HCT116 (cell line): Measurements from ENCODE around the gene MVK. TPM values are rescaled to one million over a fixed set of nuclear protein-coding genes. Genes with fewer than 3 reads are reported as not detected.

Source experiments
- ATAC-seq: fragments of 200-7000 bp; cut with Tn5 transposase; 2 replicates; pipeline ENCODE4 v1.9.1; 2020; ENCODE audit warnings: mild to moderate bottlenecking, moderate library complexity
- BruUV-seq: library from RNA; stranded (reverse); fragments of 400-500 nt; replicated peaks from 2 replicates; lab custom pipeline; 2021; lab: Mats Ljungman, UMichigan
- CTCF ChIA-PET: fragments of 300-600 bp; sonication (Branson Sonifier 250); formaldehyde crosslinking; loops from one replicate; lab custom pipeline; 2021; ENCODE audit warnings: antibody characterized with exemption; lab: Charles Lee
- POLR2A ChIA-PET: fragments of 300-600, 350-600 bp; sonication (Branson Sonifier 250); formaldehyde crosslinking; loops from one replicate; lab custom pipeline; 2021; ENCODE audit warnings: antibody characterized with exemption; lab: Charles Lee
- RAD21 ChIA-PET, 2 experiments: fragments of 300-600 bp; sonication (Branson Sonifier 250); formaldehyde crosslinking; loops; one replicate each; lab custom pipeline; 2023; ENCODE audit warnings: low total read pairs in 2 of 2; ENCODE audit not compliant: uncharacterized antibody in 2 of 2, unreplicated experiment in 2 of 2, low non-redundant PET in 1 of 2; lab: Charles Lee
- DNase-seq: peaks from one replicate; pipeline ENCODE4 v3.0.0-alpha.2; 2010; ENCODE audit warnings: low read depth, low spot score
- H2AFZ ChIP-seq: fragments of 200-600 bp; shearing (Covaris generic), sonication (generic); 2 replicates; pipeline ENCODE4 v1.6.1; 2017; ENCODE audit warnings: low read depth, mixed run types, mixed read lengths, antibody characterized with exemption, low read length; ENCODE audit not compliant: poor library complexity, severe bottlenecking
- H3K27ac ChIP-seq: 2 replicates; pipeline ENCODE4 v1.5.1; 2012; ENCODE audit warnings: low read depth, low read length
- H3K27me3 ChIP-seq: fragments of 200-600 bp; sonication (generic); 2 replicates; pipeline ENCODE4 v1.6.1; 2016; ENCODE audit warnings: mixed run types, low read length, mixed read lengths; ENCODE audit not compliant: insufficient read depth
- H3K36me3 ChIP-seq, 2 experiments: fragments of 200-500 bp in 1 of 2; fragments of 200-600 bp in 1 of 2; sonication (Bioruptor generic) in 1 of 2; sonication (generic) in 1 of 2; 2 replicates each; pipeline versions ENCODE4 v1.5.1 to v1.6.1; 2014 to 2016; ENCODE audit warnings: low read length in 2 of 2, inconsistent platforms in 1 of 2, mixed read lengths in 1 of 2, mixed run types in 1 of 2; ENCODE audit not compliant: insufficient read depth in 2 of 2, control insufficient read depth in 1 of 2
- H3K4me1 ChIP-seq, 2 experiments: fragments of 200-600 bp in 1 of 2; sonication (generic) in 1 of 2; 2 replicates each; pipeline versions ENCODE4 v1.5.1 to v1.6.1; 2012 to 2017; ENCODE audit warnings: low read length in 2 of 2, inconsistent platforms in 1 of 2, mild to moderate bottlenecking in 1 of 2, mixed read lengths in 1 of 2, mixed run types in 1 of 2, moderate library complexity in 1 of 2; ENCODE audit not compliant: insufficient read depth in 2 of 2, control insufficient read depth in 1 of 2
- H3K4me2 ChIP-seq: fragments of 200-600 bp; sonication (generic); 2 replicates; pipeline ENCODE4 v1.6.1; 2017; ENCODE audit warnings: mixed run types, low read length, mixed read lengths
- H3K4me3 ChIP-seq, 2 experiments: fragments of 200-600 bp in 1 of 2; sonication (generic) in 1 of 2; replicated peaks in 1 of 2; 2 replicates each; pipeline ENCODE4 v1.5.1; 2011 to 2016; ENCODE audit warnings: low read length in 2 of 2, control low read depth in 1 of 2, low read depth in 1 of 2, mild to moderate bottlenecking in 1 of 2, mixed read lengths in 1 of 2, mixed run types in 1 of 2
- H3K79me2 ChIP-seq: fragments of 200-600 bp; sonication (generic); 2 replicates; pipeline ENCODE4 v1.6.1; 2017; ENCODE audit warnings: mild to moderate bottlenecking, mixed run types, low read length, moderate library complexity, mixed read lengths; ENCODE audit not compliant: insufficient read depth
- H3K9ac ChIP-seq: fragments of 200-600 bp; sonication (generic); 2 replicates; pipeline ENCODE4 v1.6.1; 2016; ENCODE audit warnings: low read length, mixed read lengths
- H3K9me2 ChIP-seq: fragments of 200-600 bp; sonication (generic), shearing (Covaris generic); 2 replicates; pipeline ENCODE4 v1.6.1; 2017; ENCODE audit warnings: mixed run types, mild to moderate bottlenecking, moderate library complexity; ENCODE audit not compliant: insufficient read depth
- H3K9me3 ChIP-seq, 2 experiments: fragments of 200-500 bp in 1 of 2; fragments of 200-600 bp in 1 of 2; sonication (Bioruptor generic) in 1 of 2; sonication (generic) in 1 of 2; 2 replicates each; pipeline ENCODE4 v1.6.1; 2014 to 2017; ENCODE audit warnings: low read length in 2 of 2, mixed read lengths in 2 of 2, inconsistent platforms in 1 of 2, low read depth in 1 of 2, mild to moderate bottlenecking in 1 of 2, mixed run types in 1 of 2, moderate library complexity in 1 of 2; ENCODE audit not compliant: control insufficient read depth in 1 of 2, insufficient read depth in 1 of 2
- H4K20me1 ChIP-seq: fragments of 200-600 bp; sonication (generic), shearing (Covaris generic); 2 replicates; pipeline ENCODE4 v1.6.1; 2017; ENCODE audit warnings: mixed run types, mild to moderate bottlenecking, moderate library complexity; ENCODE audit not compliant: insufficient read depth
- ATF3 ChIP-seq: IDR thresholded peaks from 2 replicates; pipeline ENCODE4 v1.6.1; 2012
- CBX3 ChIP-seq: IDR thresholded peaks from 2 replicates; pipeline ENCODE4 v1.6.1; 2012; ENCODE audit warnings: low read depth
- CEBPB ChIP-seq: IDR thresholded peaks from 2 replicates; pipeline ENCODE4 v1.6.1; 2012; ENCODE audit warnings: low read depth
- EGR1 ChIP-seq: IDR thresholded peaks from 2 replicates; pipeline ENCODE4 v1.6.1; 2012; ENCODE audit warnings: low read depth
- FOSL1 ChIP-seq: IDR thresholded peaks from 2 replicates; pipeline ENCODE4 v1.6.1; 2012; ENCODE audit warnings: low read depth
- JUND ChIP-seq: IDR thresholded peaks from 2 replicates; pipeline ENCODE4 v1.6.1; 2012
- MAX ChIP-seq: IDR thresholded peaks from 2 replicates; pipeline ENCODE4 v1.6.1; 2012
- POLR2AphosphoS5 ChIP-seq: IDR thresholded peaks from 2 replicates; pipeline ENCODE4 v1.6.1; 2011; ENCODE audit warnings: mild to moderate bottlenecking, low read depth, low read length, moderate library complexity
- REST ChIP-seq: IDR thresholded peaks from 2 replicates; pipeline ENCODE4 v1.6.1; 2012; ENCODE audit warnings: low read depth
- SP1 ChIP-seq: IDR thresholded peaks from 2 replicates; pipeline ENCODE4 v1.6.1; 2012; ENCODE audit warnings: low read depth
- SRF ChIP-seq: IDR thresholded peaks from 2 replicates; pipeline ENCODE4 v1.6.1; 2012; ENCODE audit warnings: low read depth
- ZBTB33 ChIP-seq: IDR thresholded peaks from 2 replicates; pipeline ENCODE4 v1.6.1; 2011; ENCODE audit warnings: mild to moderate bottlenecking, low read length, moderate library complexity; ENCODE audit not compliant: insufficient replicate concordance; ENCODE audit errors: extremely low read depth
- intact Hi-C: fragments of 100-400 bp; cut with micrococcal nuclease; formaldehyde crosslinking; loops from 2 replicates; pipeline ENCODE4 v1.10.0; 2022
- total RNA-seq: library from RNA; stranded (reverse); gene quantifications from one replicate; pipeline ENCODE4 v1.2.1, GENCODE V29; 2021; ENCODE audit not compliant: unreplicated experiment

MVK gene
- total RNA-seq, 1 experiment from 2014 or later: 17.3 TPM

- H3K4me2 ChIP-seq: no peak overlapping the region
- no peak overlapping the region for H3K27ac ChIP-seq
- no peak for DNase-seq
- H3K9ac ChIP-seq: no peak overlapping the region
- BruUV-seq: no TSS peak
- H2AFZ ChIP-seq: no peak overlapping the region
- no peak overlapping the region for H3K4me3 ChIP-seq
- RAD21 ChIA-PET: no interaction called here
- H3K79me2 ChIP-seq: no peaks in the 10 kb centered on the region
- intact Hi-C loops: no loop called here
- CTCF ChIA-PET: no interaction called here
- POLR2A ChIA-PET: no interaction called here
- H3K27me3 ChIP-seq: peaks cover 11% of the 10 kb centered on the region; the same call in 1 of the 2 replicates
- H3K9me2 ChIP-seq: no peaks in the 10 kb centered on the region
- H4K20me1 ChIP-seq: no peaks in the 10 kb centered on the region
- no peaks in the 10 kb centered on the region for H3K9me3 ChIP-seq
- TF ChIP-seq SP1 (no peak), SRF (no peak), FOSL1 (no peak), CEBPB (no peak), ZBTB33 (no peak), MAX (no peak), EGR1 (no peak), POLR2AphosphoS5 (no peak), JUND (no peak), ATF3 (no peak), CBX3 (no peak), REST (no peak)
- H3K4me1 ChIP-seq: no peaks in the 10 kb centered on the region
- no peaks in the 10 kb centered on the region for H3K36me3 ChIP-seq
- no peak for ATAC-seq
Observed at GRCh38 chr12:109611223-109611622, 37.6 kb downstream of the MVK start.
